Osteoblast (primary cell): ENCODE data around the gene GRM8. TPM values are rescaled to one million over a fixed set of nuclear protein-coding genes. Genes with fewer than 3 reads are reported as not detected.

Experiments used
- DNase-seq: peaks from one replicate; pipeline ENCODE4 v3.0.0; 2011; ENCODE audit warnings: low spot score, mixed read lengths; ENCODE audit not compliant: insufficient read length; ENCODE audit errors: missing footprints
- H2AFZ ChIP-seq: 2 replicates; pipeline ENCODE4 v1.6.0; 2011; ENCODE audit warnings: mild to moderate bottlenecking, low read length
- H3K27ac ChIP-seq: 2 replicates; pipeline ENCODE4 v1.5.1; 2011; ENCODE audit warnings: mild to moderate bottlenecking, low read depth, low read length, moderate library complexity
- H3K27me3 ChIP-seq: 2 replicates; pipeline ENCODE4 v1.6.0; 2012; ENCODE audit warnings: mild to moderate bottlenecking, control low read depth, inconsistent platforms, low read length, moderate library complexity; ENCODE audit not compliant: insufficient read depth
- H3K36me3 ChIP-seq: 2 replicates; pipeline ENCODE4 v1.5.1; 2011; ENCODE audit warnings: mild to moderate bottlenecking, low read length, control low read depth, moderate library complexity; ENCODE audit not compliant: insufficient read depth
- H3K4me1 ChIP-seq: 2 replicates; pipeline ENCODE4 v1.5.1; 2011; ENCODE audit warnings: mild to moderate bottlenecking, low read length, control low read depth, moderate library complexity; ENCODE audit not compliant: insufficient read depth
- H3K4me2 ChIP-seq: 2 replicates; pipeline ENCODE4 v1.6.0; 2011; ENCODE audit warnings: mild to moderate bottlenecking, low read length; ENCODE audit not compliant: insufficient read depth
- H3K4me3 ChIP-seq: fragments of 200-600 bp; sonication (generic); 3 replicates; pipeline ENCODE4 v1.5.1; 2012; ENCODE audit warnings: mild to moderate bottlenecking, low read length, inconsistent platforms; ENCODE audit not compliant: insufficient read depth
- H3K79me2 ChIP-seq: 2 replicates; pipeline ENCODE4 v1.6.0; 2012; ENCODE audit warnings: mild to moderate bottlenecking, low read length, control low read depth, inconsistent platforms; ENCODE audit not compliant: insufficient read depth
- H3K9me3 ChIP-seq: 2 replicates; pipeline ENCODE4 v1.5.1; 2011; ENCODE audit warnings: low read depth, low read length, control low read depth
- H4K20me1 ChIP-seq: 2 replicates; pipeline ENCODE4 v1.6.0; 2012; ENCODE audit warnings: mild to moderate bottlenecking, low read length, control low read depth; ENCODE audit not compliant: insufficient read depth
- total RNA-seq: library from RNA; depleted of rRNA; stranded (reverse); fragments of >200 nt; gene quantifications from 2 replicates; pipeline ENCODE4 v1.2.3, GENCODE V29; 2012
- TF ChIP-seq, protein P1 (sequence below): IDR thresholded peaks from 2 replicates; pipeline ENCODE4 v1.5.1; 2011; ENCODE audit warnings: mild to moderate bottlenecking, low read depth, low read length, moderate library complexity; ENCODE audit errors: extremely low read depth

GRM8 gene
- total RNA-seq, 1 donor: not detected

DNA sequence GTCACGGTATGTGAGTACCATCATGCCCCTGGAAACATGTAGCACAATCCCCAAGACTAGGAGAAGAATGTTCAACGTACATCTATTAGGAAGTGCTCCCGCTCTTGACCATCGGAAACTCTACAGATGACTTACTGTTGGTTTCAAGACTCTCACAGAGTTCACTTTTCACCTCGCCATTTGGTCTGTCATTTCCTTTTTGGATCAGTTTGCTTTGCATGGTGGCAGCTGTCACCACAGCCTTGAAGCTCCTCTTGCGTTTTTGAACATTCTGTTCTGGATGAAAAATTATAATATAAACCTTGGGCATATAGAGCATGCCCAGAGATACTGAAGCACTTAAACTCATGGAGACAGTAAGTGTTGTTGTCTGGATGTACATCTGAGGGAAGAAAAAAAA lies 806.8 kb downstream of the GRM8 start:
- H3K36me3 ChIP-seq: no peaks in the 10 kb centered on the region
- peaks cover 3% of the 10 kb centered on the region for H3K9me3 ChIP-seq
- TF ChIP-seq, protein P1, sequence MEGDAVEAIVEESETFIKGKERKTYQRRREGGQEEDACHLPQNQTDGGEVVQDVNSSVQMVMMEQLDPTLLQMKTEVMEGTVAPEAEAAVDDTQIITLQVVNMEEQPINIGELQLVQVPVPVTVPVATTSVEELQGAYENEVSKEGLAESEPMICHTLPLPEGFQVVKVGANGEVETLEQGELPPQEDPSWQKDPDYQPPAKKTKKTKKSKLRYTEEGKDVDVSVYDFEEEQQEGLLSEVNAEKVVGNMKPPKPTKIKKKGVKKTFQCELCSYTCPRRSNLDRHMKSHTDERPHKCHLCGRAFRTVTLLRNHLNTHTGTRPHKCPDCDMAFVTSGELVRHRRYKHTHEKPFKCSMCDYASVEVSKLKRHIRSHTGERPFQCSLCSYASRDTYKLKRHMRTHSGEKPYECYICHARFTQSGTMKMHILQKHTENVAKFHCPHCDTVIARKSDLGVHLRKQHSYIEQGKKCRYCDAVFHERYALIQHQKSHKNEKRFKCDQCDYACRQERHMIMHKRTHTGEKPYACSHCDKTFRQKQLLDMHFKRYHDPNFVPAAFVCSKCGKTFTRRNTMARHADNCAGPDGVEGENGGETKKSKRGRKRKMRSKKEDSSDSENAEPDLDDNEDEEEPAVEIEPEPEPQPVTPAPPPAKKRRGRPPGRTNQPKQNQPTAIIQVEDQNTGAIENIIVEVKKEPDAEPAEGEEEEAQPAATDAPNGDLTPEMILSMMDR: no peak
- H3K4me1 ChIP-seq: no peaks in the 10 kb centered on the region
- DNase-seq: no peak
- H3K4me2 ChIP-seq: no peak overlapping the region
- no peaks in the 10 kb centered on the region for H3K79me2 ChIP-seq
- H2AFZ ChIP-seq: no peak overlapping the region
- no peak overlapping the region for H3K4me3 ChIP-seq
- H3K27me3 ChIP-seq: no peaks in the 10 kb centered on the region
- H3K27ac ChIP-seq: no peak overlapping the region
- H4K20me1 ChIP-seq: no peaks in the 10 kb centered on the region

DNA sequence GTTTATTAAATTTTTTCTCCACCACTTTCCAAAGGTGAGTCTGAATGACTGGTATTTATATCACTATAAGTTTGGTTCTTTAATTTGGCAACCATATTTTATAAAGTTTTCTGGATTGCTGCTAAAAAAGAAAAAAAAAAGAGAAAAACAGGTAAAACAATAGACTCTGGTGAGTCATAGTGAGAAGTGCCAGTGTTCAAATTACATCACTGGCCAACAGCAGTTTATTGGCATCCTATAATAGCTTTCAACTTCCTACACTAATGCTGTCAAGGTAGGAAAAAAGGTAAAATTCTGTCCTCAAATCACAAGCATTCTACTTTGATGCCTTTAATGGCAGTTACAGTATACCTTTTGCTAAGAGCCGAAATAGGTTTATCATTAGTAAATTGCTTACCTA lies 808.8 kb downstream of the GRM8 start:
- H3K9me3 ChIP-seq: peaks cover 5% of the 10 kb centered on the region
- H3K36me3 ChIP-seq: no peaks in the 10 kb centered on the region
- DNase-seq: no peak
- TF ChIP-seq, protein P1: no peak
- H3K79me2 ChIP-seq: no peaks in the 10 kb centered on the region
- H3K4me2 ChIP-seq: no peak overlapping the region
- no peak overlapping the region for H3K4me3 ChIP-seq
- no peak overlapping the region for H3K27ac ChIP-seq
- no peak overlapping the region for H2AFZ ChIP-seq
- H3K27me3 ChIP-seq: no peaks in the 10 kb centered on the region
- no peaks in the 10 kb centered on the region for H3K4me1 ChIP-seq
- no peaks in the 10 kb centered on the region for H4K20me1 ChIP-seq

DNA sequence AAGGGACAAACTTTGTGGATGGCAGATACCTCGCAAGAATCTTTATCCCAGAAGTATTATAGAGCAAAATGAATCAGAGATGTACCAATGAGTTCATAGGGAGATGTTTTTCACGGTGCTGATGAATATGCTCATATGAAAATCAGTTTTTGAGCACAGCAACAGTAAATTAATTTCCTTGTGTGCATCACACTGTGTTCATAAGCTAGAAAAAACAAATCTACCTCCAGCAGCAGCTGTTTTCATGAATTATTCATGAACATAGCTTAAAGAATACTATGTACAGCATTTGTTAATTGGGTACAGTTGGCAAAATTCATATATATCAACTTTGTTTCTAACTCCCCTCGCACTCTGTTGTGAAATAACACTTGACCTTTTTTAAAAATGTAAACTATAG lies 809.8 kb downstream of the GRM8 start:
- Histone ChIP-seq H3K79me2 (no peaks in the 10 kb centered on the region), H4K20me1 (no peaks in the 10 kb centered on the region), H3K4me1 (no peaks in the 10 kb centered on the region), H3K4me3 (no peak overlapping the region), H3K27ac (no peak overlapping the region), H3K9me3 (peaks cover 5% of the 10 kb centered on the region), H2AFZ (no peak overlapping the region), H3K36me3 (no peaks in the 10 kb centered on the region), H3K4me2 (no peak overlapping the region), H3K27me3 (no peaks in the 10 kb centered on the region)
- TF ChIP-seq, protein P1: no peak
- DNase-seq: no peak

DNA sequence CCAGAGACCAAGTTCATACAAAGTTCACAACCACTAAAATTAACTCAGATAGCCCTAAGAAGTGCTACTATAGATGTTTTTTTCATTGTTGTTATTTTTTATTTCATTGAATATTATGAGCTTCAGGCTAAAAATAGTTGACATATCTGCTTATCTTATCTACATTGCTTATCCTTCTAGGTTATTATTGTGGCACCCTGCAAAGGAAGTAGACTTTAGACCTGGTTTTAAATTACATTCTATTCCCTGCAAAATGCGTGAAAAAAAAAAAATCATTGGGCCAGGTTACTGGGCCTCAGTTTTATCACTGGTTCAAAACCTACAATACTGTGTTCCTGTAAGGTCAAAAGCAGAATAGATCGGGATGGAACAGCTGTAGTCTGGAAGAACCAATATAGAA lies 811.0 kb downstream of the GRM8 start:
- TF ChIP-seq, protein P1: no peak
- H3K36me3 ChIP-seq: no peaks in the 10 kb centered on the region

More for the DNA sequence above, 811.0 kb downstream of the GRM8 start:
- H3K27ac ChIP-seq: no peak overlapping the region
- H3K4me3 ChIP-seq: no peak overlapping the region
- no peaks in the 10 kb centered on the region for H3K4me1 ChIP-seq
- DNase-seq: no peak
- H3K4me2 ChIP-seq: no peak overlapping the region
- H3K27me3 ChIP-seq: no peaks in the 10 kb centered on the region
- H3K9me3 ChIP-seq: peaks cover 5% of the 10 kb centered on the region
- no peaks in the 10 kb centered on the region for H3K79me2 ChIP-seq
- no peak overlapping the region for H2AFZ ChIP-seq
- no peaks in the 10 kb centered on the region for H4K20me1 ChIP-seq
